Measurements from ENCODE around the gene PCP4.

PCP4 gene

GRCh38 chr21:39911286-39912199, 44.3 kb downstream of the PCP4 start:
- TF ChIP-seq CTCF (IDR thresholded peaks at IDR 0.05; ENCODE audit: insufficient read depth, low read depth, low read length, missing control alignments), result no peak
- H3K4me3 ChIP-seq (ENCODE audit: low read depth, low read length), result no peak overlapping the region
- DNase-seq (ENCODE audit: low read depth), result no peak

GRCh38 chr21:39913706-39914305, 46.6 kb downstream of the PCP4 start:
- DNase-seq (ENCODE audit: low read depth), result no peak
- TF ChIP-seq CTCF (IDR thresholded peaks at IDR 0.05; ENCODE audit: insufficient read depth, low read depth, low read length, missing control alignments), result no peak
- no peak overlapping the region for H3K4me3 ChIP-seq (ENCODE audit: low read depth, low read length)

GRCh38 chr21:39915881-39916280, 48.6 kb downstream of the PCP4 start:
- TF ChIP-seq CTCF (IDR thresholded peaks at IDR 0.05; ENCODE audit: insufficient read depth, low read depth, low read length, missing control alignments), result no peak
- no peak for DNase-seq (ENCODE audit: low read depth)
- no peak overlapping the region for H3K4me3 ChIP-seq (ENCODE audit: low read depth, low read length)

DNA sequence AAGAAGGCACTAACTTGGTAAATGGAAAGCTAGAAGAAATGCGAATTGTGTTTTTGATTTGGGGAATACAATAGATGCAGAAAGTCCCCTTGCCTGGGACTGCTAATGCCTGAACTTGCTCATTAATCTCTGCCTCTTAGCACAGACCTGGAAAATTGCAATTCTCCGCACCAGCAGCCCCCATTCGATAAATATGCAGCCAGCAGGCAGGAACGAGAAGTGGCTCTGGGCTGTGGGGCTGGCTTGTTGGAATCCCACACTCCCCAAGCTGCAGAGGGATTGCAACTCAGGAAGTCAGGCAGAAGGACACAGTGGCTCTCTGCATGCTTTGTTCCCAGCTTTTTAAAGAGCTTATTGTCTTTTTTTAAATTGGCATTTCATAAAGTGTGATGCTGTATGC, 51.3 kb downstream of the PCP4 start:
- DNase-seq (ENCODE audit: low read depth), result no peak
- no peak for TF ChIP-seq CTCF (IDR thresholded peaks at IDR 0.05; ENCODE audit: insufficient read depth, low read depth, low read length, missing control alignments)

DNA sequence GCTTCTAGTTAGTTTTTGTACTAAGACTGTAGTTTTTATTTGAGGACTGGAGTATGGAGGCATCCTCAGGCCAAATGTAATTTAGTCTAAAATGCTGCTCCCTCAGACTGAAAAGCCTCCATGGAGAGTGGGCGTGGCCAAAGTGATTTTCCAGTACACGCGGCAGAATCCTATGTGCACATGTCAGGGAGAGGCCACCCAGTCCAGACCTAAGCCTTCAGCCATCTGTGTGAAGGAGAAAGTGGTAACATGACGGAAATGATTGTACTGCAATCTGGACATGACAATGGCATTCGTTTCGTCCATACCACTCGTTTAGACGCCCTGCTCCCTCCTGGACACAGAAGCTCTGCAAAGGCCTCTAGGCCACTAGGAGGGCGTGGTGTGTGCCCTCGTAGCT, 56.2 kb downstream of the PCP4 start:
- H3K4me3 ChIP-seq (ENCODE audit: low read depth, low read length), result no peak overlapping the region
- TF ChIP-seq CTCF (IDR thresholded peaks at IDR 0.05; ENCODE audit: insufficient read depth, low read depth, low read length, missing control alignments), result no peak
- no peak for DNase-seq (ENCODE audit: low read depth)

More for the DNA sequence above, 51.3 kb downstream of the PCP4 start:
- H3K4me3 ChIP-seq (ENCODE audit: low read depth, low read length), result no peak overlapping the region

DNA sequence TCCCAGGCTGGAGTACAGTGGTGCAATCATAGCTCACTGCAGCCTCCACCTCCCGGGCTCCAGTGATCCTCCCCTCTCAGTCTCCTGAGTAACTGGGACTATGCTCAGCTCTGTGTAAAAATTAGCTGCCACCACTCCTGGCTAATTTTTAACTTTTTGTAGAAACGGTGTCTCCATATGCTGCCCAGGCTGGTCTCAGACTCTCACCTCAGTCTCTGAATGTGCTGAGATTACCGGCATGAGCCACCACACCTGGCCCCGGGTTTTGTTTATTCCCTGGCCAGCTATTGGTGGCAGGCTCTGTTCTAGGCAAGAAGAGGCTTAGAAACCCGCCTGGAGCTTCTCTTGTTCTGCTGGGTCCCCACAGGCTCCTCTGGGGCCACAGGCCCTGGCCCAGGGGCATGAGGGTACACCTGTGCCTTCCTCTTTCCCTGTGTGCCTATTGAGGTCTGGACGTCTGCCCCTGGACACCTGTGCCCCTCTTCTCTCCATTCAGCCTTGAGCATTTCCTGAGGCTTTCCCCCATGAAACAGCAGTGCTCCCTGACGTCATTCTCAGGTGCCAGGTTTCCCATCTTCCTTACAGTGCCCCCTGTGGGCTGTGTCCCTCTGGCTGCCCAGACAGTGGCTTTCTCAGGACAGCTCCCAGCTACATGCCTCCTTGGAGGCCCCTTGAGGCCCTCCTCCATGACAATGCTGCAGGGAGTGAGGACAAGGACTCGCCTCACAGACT, 57.5 kb downstream of the PCP4 start:
- H3K4me3 ChIP-seq (ENCODE audit: low read depth, low read length), result no peak overlapping the region
- DNase-seq (ENCODE audit: low read depth), result no peak
- no peak for TF ChIP-seq CTCF (IDR thresholded peaks at IDR 0.05; ENCODE audit: insufficient read depth, low read depth, low read length, missing control alignments)
